ENCODE data around the gene FGF23.

FGF23 gene

GRCh38 chr12:4380332-4380731 lies 820 bp upstream of the FGF23 start:
- no peak for DNase-seq

GRCh38 chr12:4378772-4379171 lies 740 bp downstream of the FGF23 start:
- no peak for DNase-seq

GRCh38 chr12:4375449-4375848 lies 4.1 kb downstream of the FGF23 start:
- no peak for DNase-seq

GRCh38 chr12:4372653-4373052 lies 6.9 kb downstream of the FGF23 start:
- DNase-seq = no peak

GRCh38 chr12:4370265-4370664 lies 9.2 kb downstream of the FGF23 start:
- no peak for DNase-seq

DNA sequence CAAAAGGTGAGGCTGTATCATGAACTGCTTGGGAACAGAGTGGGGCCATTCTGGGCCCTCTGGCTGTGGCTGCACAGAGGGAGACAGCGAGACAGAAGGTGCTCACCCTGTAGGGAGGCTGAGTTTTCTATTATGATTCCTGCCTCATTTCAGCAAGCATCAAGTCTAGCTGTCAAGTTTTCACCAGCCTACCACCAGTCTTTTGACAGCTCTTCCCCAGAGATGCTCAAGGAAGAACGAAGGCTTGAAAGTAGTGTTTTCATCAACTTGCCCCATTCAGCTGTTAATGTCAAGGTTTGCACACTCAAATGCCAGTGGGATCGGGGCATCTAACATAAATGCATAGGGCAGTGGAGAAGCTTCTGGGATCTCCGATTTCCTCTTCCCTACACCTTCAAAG lies 10.0 kb downstream of the FGF23 start:
- no peak for DNase-seq

GRCh38 chr12:4366090-4366489 lies 13.4 kb downstream of the FGF23 start:
- DNase-seq = no peak

GRCh38 chr12:4356041-4356327 lies 23.5 kb downstream of the FGF23 start:
- DNase-seq = peak; percentile 37

- no peak for DNase-seq
These were observed 24.1 kb downstream of the FGF23 start for GRCh38 chr12:4355156-4356040.

DNA sequence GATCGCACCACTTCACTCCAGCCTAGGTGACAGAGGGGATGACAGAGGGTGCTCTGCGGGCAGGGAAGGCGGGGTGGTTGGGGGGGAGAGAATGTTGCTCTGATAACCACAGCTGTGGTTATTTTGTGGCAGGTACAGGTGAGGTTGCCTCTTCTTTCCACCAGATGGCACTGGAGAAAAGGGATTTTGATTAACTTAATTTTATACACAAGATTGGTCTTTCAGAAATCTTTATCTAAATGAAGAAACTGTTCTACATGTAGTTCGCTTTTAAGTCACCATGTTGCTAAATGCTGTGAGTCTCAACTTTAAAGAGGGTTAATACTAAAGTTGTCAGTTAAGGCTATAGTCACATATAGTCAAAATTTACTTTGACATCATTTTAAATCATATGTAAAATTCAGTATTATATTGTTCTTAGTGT lies 25.7 kb downstream of the FGF23 start:
- peak; percentile 51 for DNase-seq

DNA sequence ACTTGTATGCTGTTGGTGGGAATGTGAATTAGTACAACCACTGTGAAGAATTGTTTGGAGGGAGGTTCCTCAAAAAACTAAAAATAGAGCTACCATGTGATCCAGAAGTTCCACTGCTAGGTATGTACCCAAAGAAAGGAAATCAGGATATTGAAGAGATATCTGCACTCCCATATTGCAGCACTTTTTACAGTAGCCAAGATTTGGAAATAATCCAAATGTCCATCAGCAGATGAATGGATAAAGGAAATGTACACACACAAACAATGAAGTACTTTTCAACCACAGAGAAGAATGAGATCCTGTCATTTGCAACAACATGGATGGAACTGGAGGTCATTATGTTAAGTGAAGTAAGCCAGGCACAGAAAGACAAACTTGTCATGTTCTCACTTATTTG lies 32.6 kb downstream of the FGF23 start:
- no peak for DNase-seq

DNA sequence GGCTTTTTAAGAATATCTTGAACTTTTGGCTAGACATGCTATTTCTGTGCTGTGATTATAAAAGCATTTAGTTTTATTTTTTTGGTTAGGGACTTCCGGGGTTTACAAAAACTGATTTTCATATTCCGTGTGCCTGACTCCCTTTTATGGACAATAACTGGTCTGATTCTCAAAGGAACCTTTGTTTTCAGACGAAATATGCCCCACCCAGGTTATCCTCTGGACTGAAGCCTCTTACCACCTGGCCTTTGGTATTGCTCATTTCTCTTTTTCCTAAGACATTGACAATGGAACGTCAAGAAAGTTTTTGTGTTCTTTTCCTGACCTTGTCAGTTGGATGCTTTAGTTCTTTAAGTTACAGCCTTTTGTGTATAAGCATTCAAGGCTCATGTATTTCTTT lies 47.7 kb downstream of the FGF23 start:
- DNase-seq = no peak

- no peak for DNase-seq
These were observed 48.3 kb downstream of the FGF23 start for GRCh38 chr12:4331221-4331620.

- DNase-seq = no peak
These were observed 49.3 kb downstream of the FGF23 start for GRCh38 chr12:4330203-4330602.

- no peak for DNase-seq
These were observed 52.2 kb downstream of the FGF23 start for GRCh38 chr12:4327293-4327692.

DNA sequence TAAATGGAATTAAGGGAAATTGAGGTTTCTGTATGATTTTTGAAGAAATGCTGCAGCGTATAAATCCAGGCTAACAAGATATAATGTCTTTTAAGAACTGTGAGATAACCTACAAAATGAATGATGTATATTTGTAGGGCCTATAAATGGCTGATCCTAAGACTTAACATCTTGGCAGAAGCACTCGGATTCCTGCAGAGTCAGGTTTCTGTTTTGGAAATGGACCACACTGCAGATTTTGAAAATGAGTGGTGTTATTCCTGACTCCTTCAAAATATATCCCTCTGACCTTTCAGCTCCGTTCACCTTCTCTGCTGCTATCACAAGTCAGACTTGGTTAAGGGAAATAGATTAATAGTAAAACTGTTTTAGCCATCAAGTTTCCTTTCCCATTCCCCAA lies 53.5 kb downstream of the FGF23 start:
- no peak for DNase-seq

- DNase-seq = no peak
These were observed 55.1 kb downstream of the FGF23 start for GRCh38 chr12:4324366-4324765.

DNA sequence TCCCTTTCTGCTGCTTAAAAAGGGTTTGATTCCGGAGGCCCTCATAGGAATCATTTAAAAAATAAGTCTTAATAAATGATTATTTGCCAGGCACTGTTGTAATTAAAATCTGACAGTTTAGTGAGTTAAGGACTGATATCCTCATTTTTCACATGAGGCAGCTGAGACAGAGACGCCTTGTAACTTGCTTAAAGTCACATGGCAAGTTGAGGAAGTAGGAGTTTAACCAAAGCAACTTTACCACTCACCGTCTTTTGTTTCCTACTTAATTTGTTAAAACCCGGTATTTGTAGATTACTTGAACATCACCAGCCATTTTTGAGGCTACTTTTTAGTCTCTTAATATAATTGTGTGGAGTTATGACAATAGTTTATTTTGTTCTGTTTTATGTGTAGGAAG lies 56.1 kb downstream of the FGF23 start:
- no peak for DNase-seq

DNA sequence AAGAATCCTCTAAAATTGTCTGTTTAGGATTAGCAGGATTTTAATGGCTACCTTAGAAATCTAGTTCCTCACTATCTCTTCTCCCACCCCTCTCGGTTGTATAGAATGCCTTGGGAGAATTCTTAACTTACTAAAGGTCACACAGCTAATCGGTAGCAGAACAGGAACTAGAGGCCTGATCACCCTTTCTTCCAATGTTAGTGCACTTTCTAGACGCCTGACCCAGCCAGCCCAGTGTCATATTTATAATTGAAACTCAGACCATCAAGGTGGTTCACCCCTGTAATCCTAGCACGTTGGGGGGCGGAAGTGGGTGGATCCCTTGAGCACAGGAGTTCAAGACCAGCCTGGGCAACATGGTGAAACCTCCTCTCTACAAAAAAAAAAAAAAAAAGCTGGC lies 56.8 kb downstream of the FGF23 start:
- no peak for DNase-seq

GRCh38 chr12:4320853-4321701 lies 58.4 kb downstream of the FGF23 start, which contains the start of gene TIGAR:
Gene TIGAR (plus strand): TSS chr12:4321213. CDS start chr12:4321272, 59 bp downstream.
- DNase-seq = peak; percentile 91

DNA sequence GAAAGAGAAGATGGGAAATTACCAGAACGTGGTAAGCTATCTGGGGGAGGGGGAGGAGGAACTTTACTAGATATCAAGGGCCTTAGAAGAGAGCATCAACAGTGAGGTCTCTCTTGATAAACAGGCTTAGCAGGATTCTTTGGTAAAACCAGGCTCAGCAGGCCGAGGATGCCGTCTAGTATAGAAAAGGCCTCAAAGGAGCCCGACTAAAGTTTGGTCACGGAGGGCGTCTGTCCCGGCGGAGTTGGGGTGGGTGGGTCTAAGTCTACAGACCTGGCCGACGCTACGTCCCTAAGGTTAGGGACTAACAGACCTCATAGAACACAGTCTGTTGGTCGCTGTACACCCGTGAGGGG lies 59.0 kb downstream of the FGF23 start:
- DNase-seq = no peak

All from CD4-positive, alpha-beta T cell treated with Interleukin-12 subunit alpha and Interleukin-12 subunit beta, for 1 hour (primary cell).